Activated T-helper 1 cell treated with anti-CD3 and anti-CD28 coated beads, Interleukin-2, amount 50 U/mL, for 16 hours (primary cell): ENCODE measurements around the gene ARHGAP10.
"Not testable (repeated sequence)": the region's sequence is repeated elsewhere in the genome, so short reads cannot be mapped to it uniquely, and the experiment has no call there.

Experiments
- DNase-seq, 2 donors: peaks; one replicate each; pipeline ENCODE4 v3.0.0-alpha.2; 2020; ENCODE audit warnings: low read depth in 1 of 2, low spot score in 1 of 2

The ARHGAP10 gene

DNA sequence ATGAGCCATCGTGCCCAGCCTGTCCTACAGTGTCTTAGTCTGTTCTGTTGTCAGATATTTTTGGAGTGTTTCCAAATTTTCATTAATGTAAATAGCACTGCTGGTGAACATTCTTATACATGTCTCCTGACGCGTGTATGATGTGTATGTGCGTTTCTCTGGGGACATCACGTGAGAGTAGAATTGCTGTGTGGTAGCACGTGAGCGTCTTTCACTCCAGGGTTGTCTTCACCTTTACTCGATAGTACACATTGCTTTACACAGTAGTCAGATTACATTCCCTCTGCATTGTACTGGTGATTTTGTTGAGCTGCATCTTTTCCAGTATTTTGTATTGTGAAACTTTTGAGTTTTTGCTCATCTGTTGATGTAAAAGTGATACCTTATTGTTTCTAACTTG lies 60.0 kb downstream of the ARHGAP10 start:
- no peak for DNase-seq

DNA sequence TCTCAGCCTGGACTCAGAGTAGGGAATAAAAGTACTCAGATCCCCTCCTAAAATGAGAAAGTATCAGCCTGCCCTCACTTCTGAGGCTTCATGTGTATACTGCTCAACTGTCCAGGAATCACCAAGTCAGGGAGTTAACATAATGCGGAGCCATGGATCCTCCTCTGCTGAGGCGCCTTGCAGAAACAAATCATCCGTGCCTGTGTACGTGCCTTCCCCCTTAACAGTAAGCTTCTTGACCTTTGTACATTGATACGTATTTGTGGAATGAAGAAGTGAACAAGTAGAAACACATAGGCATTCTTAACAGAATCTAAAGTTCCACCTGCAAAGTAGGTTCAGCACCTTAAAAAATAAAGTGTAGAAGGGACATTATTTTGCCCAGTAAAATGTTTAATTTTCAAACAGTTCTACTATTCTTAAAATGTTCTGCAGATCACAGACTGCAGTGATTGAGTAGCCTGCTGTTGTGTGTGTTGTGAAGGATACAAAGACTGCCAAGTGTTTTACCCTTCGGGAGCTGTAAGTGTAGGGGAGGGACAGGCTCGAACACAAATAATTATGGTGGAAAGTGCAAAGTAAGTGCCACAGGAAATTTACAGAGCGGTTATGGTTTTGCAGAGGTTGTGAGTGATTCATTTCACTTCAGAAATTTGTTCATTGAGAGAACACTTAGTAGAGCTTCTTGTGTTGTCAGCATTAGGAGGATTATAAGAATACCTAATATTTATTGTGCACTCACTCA lies 61.9 kb downstream of the ARHGAP10 start:
- no peak for DNase-seq

DNA sequence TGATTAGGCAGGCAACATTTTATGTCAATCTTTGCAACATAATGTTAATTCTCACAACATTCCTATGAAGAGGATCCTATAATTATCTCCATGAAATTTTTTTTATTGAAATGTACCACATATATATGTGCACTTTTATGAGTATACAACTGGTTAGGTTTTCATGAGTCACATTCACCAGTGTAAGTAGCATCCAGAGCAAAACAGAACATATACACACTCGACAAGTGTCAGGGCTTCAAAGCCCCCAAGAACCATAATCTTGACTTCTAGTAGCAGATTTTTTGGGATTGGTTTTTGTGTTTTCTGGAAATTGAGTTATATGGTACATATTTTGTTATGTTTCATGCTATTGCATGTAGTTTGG lies 62.4 kb downstream of the ARHGAP10 start:
- DNase-seq: no peak

DNA sequence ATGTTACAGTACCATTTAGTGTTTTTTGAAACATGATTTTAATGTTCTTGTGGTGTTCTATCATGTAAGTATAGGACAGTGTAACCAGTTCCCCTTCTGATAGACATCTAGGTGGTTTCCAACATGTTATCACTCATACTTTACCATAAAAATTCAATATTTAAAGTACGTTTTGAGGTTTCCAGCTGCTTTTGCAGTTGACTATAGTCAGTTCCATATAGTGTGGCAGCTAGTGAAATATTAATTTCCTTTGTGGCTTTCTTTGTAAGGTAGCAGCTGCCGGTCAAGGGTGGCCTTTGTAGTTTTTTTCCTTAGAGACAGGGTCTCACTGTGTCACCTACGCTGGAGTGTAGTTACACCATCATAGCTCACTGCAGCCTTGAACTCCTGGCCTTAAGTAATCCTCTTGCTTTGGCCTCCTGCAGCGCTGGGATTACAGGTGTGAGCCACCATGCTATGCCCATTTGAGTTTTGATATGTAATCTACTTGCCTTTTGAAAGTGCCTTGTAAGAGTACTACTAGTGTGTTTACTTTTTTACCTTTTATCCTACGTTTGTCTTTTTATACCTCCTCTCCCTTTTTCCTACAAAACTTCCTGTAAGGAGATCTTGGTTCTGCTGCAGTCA lies 63.0 kb downstream of the ARHGAP10 start:
- no peak for DNase-seq

DNA sequence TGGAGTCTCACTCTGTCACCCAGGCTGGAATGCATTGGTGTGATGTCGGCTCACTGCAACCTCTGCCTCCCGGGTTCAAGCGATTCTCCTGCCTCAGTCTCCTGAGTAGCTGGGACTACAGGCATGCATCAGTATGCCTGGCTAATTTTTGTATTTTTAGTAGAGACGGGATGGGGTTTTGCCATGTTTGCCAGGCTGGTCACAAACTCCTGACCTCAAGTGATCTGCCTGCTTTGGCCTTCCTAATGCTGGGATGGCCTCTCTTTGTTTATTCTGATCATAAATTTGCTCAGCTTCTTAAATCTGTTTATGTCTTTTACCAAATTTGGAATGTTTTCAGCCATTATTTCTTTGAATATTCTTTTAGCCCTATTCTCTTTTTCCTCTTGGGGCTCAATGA lies 67.2 kb downstream of the ARHGAP10 start:
- DNase-seq: not testable (repeated sequence)

DNA sequence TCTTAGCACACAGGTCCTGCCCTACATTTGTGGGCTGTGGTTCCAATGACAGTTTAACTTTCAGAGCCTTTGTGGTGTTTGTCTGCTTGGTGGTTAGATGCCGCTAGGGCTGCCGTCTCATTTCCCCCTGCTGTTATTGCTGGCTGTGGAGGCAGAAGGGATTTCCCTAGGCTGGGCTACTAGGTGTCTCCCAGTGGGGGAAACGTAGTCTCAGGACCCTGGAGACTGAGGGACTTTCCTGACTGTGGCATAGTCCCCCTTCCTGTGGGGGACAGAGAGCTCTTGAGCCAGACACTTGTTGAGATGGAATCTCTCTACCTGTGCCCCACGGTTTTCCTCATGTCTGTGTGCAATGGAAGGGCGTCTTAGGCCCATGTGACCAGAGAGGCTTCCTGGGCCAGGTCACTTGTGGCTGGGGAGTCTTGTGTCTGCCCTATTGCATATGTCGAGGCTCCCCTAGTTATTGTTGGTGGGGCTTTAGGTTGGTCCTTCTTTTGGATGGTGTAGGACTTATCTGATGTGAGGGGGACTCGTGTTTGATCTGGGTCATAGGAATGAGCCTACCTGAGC lies 68.2 kb downstream of the ARHGAP10 start:
- DNase-seq: peak; percentile 7 to 26

DNA sequence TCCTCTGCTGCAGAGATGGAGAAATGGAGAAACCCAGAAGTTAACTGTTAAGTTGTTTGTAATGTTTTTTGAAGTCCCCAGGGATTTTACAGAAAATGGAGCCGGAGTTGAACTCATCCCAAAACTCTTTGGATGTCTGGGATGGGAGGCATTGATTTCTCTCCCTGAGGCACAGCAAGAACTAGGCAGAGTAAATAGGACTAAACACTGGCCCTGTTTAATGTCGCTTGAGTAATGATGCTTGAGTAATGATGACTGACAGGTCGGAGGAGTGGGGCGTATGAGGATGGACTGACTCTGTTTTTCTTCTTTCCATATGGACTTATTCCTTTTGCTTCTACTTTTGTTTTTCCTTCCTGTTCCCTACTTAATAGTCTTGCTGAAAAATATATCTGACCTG lies 69.9 kb downstream of the ARHGAP10 start:
- no peak for DNase-seq

DNA sequence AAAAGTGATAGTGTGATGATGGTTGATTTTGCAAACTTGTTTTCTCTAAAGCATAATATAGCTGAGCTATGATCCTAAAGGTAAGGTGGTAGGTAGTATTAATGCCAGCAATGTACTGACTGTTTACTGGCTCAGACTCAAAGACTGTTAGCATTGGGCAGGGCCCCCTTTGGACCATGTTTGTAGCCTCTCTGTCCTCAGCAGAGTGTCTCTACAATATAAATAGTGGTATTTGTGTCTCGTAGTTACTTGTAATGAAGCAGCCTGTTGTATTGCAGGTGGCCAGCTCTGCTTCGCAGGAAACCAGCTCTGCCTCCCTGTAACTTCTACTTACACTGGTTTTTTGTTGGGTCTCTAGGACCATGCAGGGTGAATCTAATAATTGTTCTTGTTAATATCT lies 70.5 kb downstream of the ARHGAP10 start:
- no peak for DNase-seq

DNA sequence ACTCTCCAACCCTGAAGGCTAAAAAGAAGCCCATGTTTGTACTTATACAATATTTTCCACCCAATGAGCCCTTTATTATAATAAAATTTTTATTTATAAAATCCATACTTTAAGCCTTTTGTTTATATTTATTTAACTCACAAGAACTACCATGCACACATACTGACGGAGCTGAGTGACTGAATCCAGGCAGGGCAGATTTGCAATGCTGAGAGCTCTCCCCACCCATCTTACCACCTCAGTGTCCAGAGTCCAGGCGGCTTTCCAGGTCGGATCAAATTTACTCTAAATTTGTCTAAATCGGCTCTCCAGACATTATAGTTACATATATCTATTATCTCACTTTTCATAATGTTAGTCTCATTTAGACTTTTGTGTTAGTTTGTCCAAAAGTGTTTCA lies 74.1 kb downstream of the ARHGAP10 start:
- no peak for DNase-seq

DNA sequence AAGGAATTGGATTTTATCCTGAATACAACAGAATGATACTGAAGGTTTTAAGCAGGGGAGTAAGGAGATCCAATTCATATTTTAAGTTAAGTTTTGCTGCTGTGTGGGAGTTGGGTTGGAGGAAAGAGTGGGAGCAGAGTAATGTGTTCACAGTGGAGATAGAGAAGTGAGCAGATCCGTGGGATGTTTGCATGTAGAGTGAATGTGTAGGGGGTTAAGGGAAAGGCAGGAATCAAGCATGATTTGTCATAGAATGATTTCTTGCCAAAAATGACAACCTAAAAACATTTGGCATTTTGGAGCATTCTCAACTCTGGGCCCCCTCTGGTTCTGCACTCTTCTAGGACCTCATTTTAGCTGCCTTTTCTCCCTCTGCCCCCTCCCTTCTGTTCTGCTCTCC lies 76.6 kb downstream of the ARHGAP10 start:
- no peak for DNase-seq

DNA sequence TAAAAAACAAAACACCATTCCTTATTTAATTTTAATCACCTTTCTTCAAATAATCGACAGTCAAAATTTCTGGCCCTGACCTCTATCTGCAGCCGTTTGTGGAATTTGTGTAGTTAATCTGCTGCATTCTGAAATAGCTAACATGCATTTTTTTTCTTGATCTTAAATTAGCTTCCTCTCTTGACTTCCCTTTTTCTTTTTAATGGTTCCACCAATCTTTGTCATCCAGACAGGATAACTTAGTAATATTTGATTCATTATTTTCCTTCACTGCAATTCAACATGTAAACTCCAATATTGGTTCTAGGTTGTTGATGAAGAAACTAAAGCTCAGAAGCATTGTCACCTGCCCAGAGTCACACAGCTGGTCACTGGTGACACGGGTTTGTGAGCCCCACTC lies 77.3 kb downstream of the ARHGAP10 start:
- no peak for DNase-seq

DNA sequence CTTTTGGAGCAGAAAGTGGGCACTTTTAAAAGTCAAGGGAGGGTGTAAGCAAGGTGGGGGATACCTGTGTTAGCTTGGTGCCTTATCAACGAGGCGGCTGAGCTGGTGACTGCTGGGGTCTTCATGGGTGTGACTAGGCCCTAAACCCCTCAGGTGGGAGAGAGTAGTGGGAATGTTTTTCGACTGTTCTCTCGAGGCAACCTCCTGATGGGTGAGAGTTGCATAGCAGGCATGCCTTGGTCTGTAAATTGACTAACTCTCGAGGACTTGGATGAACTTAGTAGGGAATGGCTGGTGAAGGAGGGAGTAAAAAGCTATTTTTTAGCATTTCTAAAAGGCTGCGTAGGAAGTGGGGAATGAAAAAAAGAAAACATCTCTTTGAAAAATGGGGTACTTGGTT lies 80.0 kb downstream of the ARHGAP10 start:
- DNase-seq: no peak

DNA sequence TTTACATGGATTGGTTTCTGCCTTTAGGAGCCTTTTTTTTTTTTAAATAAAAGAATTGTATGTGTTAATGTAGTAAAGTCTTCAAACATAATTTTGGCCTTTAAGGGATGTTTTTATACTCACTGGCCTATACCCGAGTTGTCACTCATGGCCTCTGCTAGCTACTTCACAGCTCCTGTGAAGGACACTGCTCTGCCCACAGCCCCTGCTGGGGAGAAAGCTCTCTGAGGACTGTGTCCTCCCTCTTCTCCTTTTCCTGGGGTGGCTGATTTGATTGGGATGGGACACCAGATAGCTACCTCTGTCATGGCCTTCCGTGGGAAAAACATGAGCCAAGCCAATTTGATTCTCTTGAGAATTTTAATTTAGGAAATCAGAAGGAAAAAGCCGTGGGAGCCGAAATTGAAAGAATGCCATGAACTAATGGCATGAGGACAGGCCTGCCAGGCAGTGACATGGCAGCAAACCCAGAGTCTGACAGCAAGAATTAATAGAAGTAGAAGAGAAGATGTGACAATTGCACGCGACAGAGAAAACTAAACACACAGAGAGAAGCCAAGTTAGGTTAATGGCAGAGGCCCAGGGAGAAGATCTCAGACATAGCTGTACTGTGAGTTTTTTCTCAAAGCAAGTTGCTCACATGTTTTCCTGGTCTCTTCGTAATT lies 81.4 kb downstream of the ARHGAP10 start:
- DNase-seq: no peak

DNA sequence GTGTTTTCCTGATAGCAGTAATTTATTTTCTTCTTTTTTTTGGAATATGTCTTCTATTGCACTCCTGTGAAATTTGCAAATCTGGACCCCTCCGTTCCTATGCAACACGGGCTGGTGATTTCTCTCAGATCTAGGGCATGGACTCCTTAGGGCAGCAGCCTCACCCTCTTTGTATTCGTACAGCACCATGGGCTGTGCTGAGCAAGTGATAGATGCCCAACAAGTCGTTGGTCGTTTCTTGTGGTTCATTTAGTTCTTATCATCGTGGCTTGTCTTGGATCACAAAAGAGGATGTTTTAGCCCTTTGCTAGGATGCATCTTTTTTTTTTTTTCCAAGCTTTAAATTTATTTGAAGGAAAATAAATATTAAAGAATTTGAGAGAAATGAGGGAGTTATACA lies 82.1 kb downstream of the ARHGAP10 start:
- DNase-seq: no peak

DNA sequence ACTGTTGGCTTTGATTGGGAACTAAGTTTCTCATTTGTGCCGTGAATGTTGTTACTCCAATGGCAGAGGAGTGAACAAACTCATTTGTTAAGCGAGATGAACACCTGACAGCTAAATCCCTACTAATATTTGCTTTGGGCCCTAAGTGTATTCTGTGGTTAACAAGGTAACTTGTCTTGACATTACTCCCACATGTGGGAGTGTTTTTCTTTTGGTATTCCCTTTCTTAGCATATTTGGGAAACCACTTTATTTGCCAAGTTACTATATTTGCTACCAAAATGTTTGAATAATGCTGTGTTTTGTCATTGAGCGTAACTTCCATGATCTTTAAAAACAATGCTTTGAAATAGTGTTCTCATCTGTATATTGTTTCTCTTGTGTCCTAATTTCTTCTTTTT lies 82.5 kb downstream of the ARHGAP10 start:
- no peak for DNase-seq

DNA sequence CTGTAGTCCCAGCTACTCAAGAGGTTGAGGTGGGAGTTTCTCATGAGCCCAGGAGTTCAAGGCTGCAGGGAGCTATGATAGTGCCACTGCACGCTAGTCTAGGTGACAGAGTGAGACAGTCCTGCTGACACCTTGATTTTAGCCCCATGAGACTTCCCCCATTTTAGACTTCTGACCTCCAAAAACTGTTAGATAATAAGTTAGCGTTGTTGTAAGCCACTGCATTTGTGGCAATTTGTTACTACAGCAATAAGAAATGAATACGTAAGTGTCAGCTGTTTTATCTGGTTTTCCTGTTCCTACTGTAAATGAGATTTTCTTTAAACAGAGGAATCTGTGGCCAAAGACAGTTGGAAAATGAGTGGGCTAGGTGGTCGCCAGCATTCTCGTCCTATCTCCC lies 83.9 kb downstream of the ARHGAP10 start:
- DNase-seq: no peak

DNA sequence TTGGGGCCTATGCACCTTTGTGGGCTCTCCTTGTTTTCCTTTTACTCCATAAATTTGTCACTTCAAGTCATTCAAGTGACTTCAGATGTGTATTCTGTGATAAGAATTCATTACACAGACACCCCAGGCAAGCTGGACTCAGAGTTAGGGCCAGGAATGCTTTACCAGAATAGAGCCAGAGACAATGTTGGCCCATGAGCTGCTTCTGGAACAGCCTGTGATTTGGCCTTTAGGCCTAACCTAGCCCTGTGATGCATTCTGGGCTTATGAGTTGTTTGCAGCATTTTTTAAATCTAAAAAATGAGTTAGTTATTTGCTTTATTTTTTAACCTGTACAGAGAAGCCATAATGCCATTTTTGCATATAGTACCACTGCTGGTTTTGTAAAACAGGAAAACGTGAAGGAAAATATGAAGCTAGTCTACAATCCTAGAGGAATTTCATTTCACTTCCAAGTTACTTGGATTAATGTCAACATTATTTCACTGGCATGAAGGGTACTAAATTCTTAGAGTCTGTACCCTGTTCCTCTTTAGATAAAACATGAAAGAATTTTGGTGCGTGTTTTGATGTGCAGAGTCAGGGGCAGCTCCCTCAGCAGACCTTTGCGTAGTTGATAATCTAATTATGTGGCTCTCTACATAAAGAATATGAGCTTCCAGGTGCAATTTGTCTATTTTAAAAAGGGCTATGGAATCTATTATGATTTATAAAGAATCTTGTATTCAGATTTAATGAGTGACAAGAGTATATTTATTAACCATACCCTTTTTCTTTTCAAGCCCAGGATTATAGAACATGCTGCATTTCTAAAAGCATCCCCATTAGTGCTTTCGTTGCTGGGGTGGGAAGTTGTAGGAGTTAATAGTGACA lies 84.7 kb downstream of the ARHGAP10 start:
- DNase-seq: no peak

DNA sequence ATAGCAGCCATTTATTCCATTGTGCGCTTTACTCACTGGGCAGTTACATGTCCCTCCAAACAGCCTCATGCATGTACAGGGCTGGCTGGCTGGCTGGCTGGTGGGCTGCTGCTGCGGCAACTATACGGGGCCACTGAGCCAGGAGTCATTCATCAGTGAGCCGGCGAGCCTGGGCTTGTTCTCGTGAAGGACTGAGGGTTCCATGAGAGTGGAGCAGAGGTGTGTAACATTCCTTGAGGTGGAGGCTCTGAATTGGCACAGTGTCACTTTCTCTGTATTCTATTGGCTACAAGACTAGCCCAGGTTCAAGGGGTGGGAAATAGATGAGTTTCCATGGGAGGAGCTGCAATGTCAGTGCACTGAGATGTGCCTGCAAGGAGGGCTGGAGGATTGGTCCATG lies 89.1 kb downstream of the ARHGAP10 start:
- DNase-seq: no peak

DNA sequence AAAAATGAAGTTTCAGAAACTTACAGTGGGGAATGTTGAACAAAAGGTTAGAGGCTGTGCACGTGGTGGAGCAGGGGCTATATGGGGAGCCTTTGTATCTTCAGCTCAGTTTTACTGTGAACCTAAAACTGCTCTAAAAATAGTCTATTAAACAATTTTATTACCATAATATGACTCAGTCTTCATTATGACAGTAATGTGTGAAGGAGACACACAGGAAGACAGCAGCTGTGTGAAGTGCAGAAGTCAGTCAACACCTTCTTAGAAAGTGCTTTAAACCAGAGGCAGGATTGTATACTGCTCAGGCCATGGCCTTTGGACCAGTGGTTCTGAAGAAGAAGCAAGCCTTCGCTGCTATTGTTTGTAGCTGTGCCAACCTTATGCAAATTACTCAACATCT lies 89.7 kb downstream of the ARHGAP10 start:
- no peak for DNase-seq

DNA sequence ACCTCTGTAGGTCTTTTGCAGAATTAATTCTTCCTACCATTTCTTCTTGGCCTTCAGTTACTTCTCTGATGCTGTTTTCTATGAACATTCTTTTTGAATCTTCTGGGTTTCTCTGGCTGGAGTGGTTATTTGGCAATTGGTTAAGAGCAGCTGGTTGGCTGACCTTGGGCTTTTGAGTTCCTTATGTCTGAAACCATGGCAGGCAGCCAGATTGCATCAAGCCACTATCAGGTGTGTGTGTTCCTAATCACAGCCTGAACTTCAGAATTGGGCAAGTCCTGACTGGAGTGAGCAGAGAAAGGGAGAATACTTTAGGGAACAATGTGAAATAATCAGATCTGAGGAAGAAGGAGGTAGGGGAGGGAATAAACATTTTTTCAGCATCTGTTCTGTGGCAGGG lies 90.2 kb downstream of the ARHGAP10 start:
- DNase-seq: no peak

DNA sequence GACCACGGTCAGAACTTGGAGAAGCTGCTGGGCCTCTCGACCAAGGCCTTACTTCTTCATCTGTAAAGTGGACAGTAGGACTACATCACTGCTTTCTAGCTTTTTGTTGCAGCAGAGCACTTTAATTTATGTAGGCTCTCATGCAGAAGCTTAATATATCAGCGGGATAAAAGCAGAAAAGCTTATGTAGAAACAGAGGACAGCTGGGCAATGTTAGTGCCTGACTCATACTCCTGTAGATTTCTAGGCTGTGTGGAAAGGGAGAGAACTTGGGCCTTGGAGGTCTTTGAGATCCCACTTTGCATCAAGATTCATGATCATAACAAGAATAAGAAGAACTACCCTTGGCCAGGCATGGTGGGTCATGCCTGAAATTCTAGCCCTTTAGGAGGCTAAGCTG lies 91.2 kb downstream of the ARHGAP10 start:
- no peak for DNase-seq
